Myocyte (in vitro differentiated cells): ENCODE data around the gene FAM187B. TPM values are rescaled to one million over a fixed set of nuclear protein-coding genes. Genes with fewer than 3 reads are reported as not detected.

Source experiments
- DNase-seq: peaks from one replicate; pipeline ENCODE4 v3.0.0-alpha.2; 2012; ENCODE audit warnings: low read depth
- polyA plus RNA-seq: library from polyadenylated mRNA; unstranded; fragments of >200 nt; gene quantifications from one replicate; pipeline ENCODE4 v1.2.1, GENCODE V29; 2012; ENCODE audit warnings: missing spikeins
- total RNA-seq: library from RNA; depleted of rRNA; stranded (reverse); fragments of >200 nt; gene quantifications from 2 replicates; pipeline ENCODE4 v1.2.3, GENCODE V29; 2014

Gene FAM187B
- not detected in 2 replicates for total RNA-seq
- not detected for polyA plus RNA-seq

DNA sequence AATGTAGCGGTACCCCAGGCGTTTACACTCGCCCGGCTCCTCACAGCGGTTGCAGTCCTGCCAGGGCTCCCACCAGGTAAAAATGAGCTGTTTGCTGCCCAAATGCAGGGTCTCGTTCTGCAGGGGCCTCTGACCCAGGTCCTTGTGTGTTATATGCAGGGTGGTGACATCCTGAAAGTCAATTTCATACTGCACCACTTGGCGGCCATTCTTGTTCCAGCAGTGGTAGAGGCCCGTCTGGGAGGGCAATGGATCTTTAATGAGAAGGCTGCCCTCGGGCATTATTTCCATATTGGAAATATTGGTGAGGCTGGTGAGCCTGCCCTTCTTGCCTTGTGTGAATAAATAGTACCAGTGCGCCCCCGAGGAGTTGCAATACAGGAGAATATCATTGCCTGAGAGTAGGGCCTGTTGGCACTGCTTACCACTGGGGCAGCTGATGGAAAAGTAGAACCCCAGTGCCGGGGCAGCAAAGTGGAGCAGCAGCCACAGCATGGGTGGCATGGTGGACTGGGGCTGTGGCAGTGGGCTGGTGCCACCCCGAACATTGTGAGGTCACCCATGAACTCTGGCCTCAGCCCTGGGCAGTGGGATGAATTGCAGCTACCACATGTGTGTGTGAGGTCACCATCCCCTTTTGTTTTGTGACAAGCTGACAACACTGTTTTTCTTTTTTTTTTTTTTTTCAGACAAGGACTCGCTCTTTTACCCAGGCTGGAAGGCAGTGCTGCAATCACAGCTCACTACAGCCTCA lies at the start of gene FAM187B:
TSS of gene FAM187B (minus strand) at position 563 of the 754 bp plus-strand sequence. CDS start at position 504, 59 bp downstream.
- no peak for DNase-seq

DNA sequence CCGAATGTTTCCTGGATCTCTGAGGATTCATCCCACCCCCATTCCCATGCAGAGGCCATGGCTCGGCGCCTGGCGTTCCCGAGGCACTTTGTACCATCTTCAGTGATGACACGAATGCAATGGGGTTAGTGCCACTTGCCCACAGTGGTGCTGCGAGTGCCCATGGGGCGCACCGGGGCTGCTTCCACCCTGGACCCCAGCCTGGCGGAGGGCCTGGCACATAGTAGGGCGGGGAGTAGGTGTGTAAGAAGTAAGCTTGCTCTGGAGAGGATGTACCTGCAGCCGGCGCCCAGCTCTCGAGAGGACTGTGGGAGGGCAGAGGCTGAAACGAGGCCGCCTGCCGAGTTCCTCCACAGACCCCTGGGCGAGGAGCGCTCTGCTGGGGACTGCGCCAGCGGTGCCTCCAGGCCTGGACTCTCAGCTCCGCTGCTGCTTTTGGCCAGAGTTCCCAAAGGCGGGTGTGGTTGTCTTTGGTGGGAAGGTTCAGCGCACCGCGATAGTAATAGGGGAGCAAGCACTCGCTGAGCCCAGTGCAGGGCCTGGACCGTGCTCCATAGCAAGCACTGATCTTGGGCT lies 48.3 kb upstream of the FAM187B start:
- DNase-seq = no peak

DNA sequence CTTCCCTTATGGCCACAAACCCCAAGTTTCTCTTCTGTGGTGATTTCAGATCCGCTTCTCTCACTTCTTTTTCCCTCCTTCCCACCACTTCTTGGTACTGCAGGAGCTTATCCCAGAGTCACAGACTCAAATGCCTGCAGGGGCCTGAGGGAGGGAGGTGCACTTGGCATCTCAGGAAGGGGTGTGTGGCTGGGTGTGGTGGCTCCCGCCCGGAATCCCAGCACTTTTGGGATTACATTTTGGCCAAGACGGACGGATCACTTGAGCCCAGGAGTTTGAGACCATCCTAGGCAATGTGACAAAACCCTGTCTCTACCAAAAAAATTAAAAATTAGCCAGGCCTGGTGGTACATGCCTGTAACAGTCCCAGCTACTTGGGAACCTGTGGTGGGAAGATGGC lies 45.8 kb upstream of the FAM187B start:
- no peak for DNase-seq

DNA sequence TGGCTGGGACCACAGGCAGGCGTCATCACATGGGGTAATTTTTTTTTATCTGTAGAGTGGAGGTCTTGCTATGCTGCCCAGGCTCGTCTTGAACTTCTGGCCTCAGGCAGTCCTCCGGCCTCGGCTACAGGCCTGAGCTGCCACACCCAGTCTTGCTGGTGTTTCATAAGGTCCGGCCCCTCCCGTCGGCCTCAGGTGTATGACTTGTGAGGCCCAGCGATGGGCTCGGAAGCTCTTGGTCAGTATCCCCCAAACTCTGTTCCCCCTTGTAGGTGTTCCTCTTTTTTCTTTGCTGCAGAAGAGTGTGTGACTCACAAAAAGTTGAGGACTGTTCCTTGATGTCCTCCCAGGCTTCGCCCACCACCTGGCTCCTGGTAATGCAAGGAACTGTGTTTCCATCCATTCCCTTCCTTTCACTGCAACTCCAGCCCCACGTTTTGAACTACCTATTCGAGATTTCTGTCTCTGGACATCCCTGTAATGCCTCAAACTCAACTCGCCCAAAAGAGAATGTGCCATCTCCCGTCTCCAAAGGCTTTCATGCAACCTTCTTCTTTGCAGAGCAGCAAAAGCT lies 45.2 kb upstream of the FAM187B start:
- no peak for DNase-seq

DNA sequence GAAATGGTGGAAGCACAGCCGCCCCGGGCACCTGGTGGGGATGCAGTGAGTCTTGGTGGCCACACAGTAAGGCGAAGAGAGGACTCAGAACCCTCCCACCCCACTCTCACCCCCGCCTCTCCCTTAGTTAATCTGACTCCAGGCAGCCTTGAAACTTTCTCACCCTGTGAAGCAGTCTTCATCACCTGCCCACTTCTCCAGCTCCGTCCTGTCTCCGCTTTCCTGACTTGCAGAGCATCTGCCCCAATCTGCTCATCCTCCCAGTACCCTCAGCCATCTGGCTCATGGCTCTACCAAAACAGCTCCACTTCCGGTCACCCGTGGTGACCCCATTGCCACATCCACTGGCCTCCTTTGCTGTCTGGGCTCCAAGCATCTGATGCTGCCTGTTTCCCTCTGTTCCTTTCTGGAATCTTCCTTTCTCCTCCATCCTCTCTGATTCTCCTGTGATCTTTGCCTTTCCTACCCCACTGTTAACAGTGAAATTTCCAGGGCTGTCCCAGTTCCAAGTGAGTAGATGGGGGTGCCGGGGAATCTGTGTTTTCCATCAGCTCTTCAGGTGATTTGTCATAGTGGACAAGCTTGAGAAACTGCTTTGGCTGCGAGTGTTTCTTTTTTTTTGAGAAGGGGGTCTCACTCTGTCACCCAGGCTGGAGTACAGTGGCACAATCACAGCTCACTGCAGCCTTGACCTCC lies 44.6 kb upstream of the FAM187B start:
- DNase-seq = no peak

DNA sequence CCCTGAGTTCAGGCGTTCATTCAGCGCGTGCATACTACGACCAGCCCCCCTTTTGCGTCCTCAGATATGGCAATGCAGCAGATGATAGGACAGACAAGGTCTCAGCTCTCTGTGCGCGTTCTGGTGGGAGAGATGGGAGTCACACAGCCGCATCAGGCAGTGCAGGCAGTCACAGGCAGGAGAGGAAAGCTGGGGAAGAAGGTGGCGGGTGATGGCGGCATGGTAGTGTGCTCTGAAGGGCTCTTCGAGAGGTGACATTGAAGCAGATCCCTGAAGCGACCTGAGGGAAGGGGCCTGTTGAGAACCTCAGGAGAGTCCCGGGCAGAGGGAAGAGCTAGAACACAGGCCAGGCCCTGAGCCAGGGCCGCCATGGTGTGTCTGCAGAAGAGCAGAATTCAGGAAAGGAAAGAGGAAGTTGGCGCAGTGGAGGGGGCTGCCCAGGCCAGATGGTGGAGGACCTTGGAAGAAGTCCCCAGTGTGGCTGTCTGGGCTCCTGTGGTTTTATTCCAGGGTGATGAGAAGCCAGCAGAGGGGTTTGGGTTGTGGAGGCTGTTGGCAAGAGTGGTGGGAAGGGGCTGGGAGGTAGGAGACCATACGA lies 43.7 kb upstream of the FAM187B start:
- no peak for DNase-seq

DNA sequence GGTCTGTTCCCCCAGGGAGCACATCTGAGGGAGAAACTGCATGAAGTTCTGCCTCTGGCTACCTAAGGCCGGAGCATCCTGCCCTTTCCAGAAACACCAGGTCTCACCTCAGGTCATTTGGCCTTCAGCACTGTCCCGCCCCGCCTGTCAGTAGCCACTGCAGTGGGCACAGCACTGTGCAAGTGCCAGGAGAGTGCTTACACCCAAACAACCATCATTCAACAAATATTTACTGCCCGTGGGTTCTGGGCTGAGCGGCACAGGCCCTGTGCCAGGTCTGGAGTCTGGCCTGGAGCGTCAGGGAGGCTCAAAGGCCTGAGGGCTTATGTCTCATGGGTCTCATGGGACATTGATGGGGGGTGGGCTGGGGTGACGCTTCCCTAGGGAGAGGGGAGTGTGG lies 43.0 kb upstream of the FAM187B start:
- DNase-seq = no peak

DNA sequence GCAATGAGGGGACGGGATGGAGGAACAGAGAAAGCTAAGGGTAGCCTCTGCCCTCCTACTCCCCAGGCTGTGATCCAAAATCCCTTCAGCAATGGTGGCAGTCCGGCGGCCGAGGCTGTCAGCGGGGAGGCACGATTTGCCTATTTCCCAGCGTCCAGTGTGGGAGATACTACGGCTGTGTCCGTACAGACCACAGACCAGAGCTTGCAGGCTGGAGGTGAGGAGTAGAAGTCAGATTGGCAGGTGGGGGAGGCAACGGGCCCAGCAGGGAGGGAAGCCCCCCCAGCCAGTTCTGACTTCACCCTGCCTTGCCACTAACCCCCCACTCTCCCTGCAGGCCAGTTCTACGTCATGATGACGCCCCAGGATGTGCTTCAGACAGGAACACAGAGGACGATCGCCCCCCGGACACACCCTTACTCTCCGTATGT lies 41.9 kb upstream of the FAM187B start:
- DNase-seq = no peak

DNA sequence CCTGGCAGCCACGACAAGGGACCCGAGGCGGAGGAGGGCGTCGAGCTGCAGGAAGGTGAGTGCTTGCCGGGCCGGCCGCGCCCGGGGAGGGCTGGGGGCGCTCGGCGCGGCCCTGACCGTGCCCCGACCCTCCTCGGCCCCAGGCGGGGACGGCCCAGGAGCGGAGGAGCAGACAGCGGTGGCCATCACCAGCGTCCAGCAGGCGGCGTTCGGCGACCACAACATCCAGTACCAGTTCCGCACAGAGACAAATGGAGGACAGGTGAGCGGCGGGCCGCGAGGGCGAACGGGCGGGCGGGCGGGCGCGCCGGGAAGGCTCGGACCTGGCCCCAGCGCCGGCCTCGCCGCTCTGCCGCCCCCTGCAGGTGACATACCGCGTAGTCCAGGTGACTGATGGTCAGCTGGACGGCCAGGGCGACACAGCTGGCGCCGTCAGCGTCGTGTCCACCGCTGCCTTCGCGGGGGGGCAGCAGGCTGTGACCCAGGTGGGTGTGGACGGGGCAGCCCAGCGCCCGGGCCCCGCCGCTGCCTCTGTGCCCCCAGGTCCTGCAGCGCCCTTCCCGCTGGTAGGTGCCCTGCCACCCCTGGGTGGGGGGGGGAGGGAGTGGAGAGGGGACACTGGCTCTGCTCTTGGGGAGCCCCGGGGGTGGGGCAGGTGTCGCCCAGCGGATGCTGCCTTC lies 41.0 kb upstream of the FAM187B start:
- peak; percentile 86 for DNase-seq

DNA sequence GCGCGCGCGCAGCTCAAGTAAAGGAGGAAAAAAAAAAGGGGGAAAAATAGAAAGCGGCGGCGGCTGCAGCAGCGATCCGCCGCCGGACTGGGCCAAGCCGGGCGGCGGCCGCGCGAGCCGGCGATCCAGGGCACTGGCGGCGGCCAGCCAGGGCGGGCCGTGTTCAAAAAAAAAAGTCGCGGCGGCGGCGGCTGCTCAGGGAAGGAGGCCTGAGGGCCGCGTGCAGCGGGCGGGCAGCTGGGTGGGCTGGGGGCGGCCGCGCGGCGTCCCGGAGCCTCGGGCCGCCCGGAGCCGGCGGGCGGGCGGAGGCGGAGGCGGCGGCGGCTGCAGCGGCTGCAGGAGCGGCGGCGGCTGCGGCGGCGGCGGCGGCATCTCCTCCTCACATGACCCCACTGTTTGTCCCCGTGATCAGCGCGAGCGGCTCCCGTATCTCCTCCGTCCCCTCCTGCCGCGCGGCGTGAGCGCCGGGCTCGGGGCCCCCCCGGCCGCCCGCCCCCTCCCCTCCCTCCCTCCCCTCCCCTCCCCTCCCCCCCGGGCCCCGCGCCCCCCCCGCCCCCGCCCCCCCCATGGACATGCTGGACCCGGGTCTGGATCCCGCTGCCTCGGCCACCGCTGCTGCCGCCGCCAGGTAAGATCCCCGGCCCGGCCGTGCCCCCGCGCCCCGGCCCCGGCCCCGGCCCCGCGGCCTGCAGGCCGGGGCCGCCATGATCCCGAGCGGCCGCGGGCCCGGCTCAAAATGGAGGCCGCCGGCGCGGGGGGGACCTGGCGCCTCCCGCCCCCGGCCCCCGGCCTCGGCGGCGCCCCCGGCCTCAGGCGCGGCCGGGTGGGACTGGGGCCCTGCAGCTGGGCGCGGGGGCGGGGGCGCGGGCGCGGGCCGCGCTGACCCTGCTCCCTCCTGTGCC lies 40.2 kb upstream of the FAM187B start, which contains the start of gene USF2:
TSS of gene USF2 (plus strand) at position 427 of the 902 bp plus-strand sequence. CDS start at position 567, 140 bp downstream.
- peak; percentile 83 for DNase-seq

DNA sequence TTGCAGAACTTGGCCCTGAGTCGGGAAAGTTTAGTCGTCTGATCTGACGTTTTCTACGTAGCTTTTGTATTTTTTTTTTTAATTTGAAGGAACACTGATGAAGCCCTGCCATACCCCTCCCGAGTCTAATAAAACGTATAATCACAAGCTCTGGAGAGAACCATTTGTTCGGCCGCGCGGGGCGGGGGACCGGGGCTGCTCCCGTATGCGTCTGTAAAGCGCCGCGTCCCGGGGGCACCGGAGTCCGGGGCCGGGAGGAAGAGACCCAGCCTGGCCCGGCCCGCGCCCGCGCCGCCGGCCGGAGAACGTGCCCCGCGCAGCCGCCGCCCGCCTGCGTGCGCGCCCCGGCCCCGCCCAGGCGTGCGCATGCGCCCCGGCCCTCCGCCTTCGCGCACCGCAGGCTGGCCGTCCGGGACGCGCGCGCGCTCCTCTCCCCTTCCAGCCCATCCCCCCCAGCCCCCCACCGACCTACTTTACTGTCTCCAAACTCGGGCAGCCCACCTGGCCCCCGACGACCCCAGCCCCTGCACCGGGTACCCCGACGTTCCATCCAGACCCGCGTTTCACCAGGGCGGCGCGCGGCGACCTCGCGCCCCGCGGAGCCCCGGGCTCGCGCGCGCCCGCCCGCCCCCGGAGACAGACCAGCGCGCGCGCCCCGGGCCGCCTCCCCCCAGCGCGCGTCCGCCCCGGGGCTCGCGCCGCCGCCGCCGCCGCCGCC lies 39.4 kb upstream of the FAM187B start:
- peak; percentile 75 for DNase-seq

DNA sequence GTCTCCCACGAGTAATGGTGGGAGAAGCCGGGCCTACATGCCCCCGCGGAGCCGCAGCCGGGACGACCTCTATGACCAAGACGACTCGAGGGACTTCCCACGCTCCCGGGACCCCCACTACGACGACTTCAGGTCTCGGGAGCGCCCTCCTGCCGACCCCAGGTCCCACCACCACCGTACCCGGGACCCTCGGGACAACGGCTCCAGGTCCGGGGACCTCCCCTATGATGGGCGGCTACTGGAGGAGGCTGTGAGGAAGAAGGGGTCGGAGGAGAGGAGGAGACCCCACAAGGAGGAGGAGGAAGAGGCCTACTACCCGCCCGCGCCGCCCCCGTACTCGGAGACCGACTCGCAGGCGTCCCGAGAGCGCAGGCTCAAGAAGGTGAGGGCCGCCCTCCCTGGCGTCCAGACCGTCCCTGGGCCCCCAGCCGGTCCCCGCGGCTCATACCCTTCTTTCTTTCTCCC lies 38.8 kb upstream of the FAM187B start:
- peak; percentile 45 for DNase-seq

DNA sequence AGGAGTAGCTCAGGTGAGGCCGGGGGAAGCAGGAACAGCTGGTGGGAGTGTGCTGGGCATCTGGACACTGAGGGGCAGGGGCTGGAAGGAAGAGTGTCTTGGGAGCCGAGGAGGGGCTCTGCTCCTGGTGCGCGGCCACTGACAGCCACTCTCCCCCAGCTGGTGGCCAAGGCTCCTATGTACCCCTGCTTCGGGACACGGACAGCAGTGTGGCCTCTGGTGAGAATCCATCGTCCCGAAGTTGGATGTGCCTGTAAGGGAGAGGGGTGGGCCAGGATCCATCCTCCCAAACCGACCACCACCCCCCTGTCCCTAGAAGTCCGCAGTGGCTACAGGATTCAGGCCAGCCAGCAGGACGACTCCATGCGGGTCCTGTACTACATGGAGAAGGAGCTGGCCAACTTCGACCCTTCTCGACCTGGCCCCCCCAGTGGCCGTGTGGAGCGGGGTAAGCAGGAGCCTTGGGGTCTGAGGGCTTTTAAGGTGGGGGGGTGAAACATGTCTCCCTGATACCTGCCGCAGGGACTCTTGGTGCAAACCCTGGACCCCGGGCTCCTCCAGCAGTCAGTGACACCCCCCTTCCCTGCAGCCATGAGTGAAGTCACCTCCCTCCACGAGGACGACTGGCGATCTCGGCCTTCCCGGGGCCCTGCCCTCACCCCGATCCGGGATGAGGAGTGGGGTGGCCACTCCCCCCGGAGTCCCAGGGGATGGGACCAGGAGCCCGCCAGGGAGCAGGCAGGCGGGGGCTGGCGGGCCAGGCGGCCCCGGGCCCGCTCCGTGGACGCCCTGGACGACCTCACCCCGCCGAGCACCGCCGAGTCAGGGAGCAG lies 38.2 kb upstream of the FAM187B start:
- no peak for DNase-seq

DNA sequence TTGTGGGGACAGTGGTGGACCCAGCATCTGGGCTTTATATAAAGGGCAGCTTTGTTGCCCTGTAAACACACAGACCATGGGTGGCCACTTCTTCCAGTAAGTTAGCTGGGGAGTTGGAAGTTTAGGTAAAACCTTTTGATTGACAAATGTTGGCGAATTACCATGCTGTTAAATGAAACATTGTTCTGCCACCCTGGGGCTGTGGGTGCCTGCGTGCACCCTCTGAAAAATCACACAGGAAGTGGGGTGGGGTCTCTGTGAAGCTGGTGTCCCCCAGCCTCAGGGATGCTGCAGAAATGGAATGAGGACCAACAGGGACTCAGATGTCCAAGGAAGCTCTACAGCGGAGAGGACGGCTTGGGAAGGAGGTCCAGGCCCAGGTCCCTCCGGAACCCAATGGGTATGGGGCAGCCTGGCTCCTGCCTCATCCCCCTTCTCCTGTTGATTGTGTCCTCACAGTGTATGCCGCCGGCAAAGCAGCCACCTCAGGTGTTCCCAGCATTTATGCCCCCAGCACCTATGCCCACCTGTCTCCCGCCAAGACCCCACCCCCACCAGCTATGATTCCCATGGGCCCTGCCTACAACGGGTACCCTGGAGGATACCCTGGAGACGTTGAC lies 37.5 kb upstream of the FAM187B start:
- DNase-seq = no peak

DNA sequence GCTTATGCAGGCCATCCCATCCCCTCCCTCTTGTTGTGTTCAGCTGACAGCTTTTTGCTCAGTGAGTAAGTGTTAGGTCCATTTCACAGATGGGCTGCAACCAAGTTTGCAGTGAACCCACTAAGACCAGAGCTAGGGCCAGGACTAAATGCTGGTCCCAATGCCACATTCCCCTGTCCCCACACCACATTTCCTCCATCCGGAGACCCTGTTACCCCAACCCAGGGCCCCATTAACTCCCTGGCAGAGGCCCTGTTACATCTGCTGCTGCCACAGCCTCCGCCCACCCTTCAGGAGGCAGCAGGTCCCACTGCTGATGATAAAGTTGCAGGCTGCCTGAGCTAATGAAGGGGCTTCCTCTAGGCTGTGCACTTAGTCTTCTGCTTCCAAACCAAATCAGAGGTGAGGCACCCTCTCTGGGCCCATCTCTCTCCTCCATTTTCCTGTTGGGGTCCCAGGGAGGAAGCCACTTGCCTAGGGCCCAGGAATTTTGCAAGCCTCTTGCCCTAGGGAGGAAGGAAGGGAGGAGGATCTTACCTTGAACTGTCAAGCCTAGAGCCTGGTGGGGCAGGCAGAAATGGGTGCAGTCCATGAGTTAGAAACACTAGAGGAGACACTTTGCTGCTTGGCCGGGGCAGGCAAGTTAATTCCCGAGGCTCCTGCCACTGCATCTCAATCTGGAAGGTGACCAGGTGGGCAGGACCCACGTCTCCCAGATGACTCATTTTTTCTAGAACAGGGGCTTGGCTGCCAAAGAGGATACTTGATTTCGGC lies 36.8 kb upstream of the FAM187B start:
- DNase-seq = no peak

DNA sequence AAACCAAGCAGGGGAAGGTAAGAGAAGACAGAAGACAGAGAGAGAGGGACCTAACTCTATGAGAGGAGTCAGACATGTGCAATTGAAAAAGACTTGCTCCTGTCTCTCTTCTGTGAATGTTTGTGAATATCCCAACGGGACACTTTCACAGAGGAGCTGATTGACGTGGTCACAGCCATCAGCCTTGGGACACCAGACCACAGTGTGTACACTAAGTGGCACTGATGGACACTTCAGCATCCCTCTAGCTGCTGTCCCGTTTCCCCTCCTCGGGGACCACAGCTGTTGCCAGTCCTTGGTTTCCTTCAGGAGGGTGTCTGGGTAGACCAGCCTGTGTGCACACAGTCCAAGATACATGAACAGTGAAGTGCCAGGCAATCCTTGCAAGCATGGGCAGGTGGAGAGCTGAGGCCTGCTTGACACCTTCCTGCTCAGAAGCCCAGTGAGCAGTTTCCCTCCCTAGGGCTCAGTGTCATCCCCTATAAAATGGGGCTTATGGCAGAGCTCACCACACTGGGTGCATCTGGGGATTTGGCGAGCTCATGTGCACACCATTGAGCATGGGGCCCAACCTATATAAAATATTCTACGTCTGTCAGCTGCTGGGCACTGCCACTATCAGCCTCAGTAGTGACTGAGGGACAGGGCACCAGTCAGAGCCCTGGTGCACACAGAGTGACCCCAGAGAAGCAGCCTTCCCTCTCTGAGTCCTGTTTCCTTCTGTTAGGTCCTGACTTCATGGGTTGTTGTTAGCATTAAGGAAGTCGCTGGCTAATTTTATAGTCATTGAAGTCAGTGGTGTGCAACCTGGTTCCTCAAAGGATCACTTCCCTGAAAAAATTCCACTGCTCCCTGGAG lies 36.0 kb upstream of the FAM187B start:
- no peak for DNase-seq
